ENCODE results near the gene NECAB2. TPM values are rescaled to one million over a fixed set of nuclear protein-coding genes. Genes with fewer than 3 reads are reported as not detected.

The NECAB2 gene
- total and polyA plus RNA-seq, 2 experiments from 2014 or later: 1.2 TPM; not detected in 1

DNA sequence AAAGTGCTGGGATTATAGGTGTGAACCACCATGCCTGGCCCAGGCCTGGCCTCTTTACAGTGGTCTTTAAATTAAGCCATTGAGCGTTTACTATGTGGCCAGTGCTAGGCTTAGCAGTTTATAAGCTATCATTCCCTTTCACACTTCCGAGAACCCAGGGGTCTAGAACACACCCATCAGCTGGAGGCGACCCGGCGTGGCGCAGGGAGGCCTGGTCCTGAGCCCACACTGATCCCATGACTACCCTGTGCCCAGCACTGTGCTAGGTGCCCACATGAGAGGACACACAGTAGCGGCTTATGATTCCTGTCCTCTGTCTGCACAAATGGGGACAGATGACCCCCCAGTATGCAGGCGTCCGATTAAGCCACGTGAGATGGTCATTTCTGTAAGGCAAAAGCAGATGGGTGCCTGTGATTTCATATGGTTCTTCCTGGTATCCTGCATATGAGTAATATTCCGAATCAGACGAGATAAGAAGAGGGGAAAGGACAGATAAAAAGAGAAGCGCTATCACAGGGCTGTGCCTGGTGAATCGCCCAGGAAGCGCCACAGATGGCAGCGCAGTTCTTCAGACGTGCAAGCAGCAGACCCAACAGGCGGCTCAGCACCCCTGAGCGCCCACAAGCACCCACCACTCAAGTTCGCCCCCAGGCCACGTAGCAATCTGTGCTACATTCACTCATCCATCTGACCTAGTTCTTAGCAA lies 9.8 kb upstream of the NECAB2 start:
- Histone ChIP-seq H3K9me3 (ENCODE audit: low read depth) (no peaks in the 10 kb centered on the region), H3K4me2 (ENCODE audit: unreplicated experiment) (no peak overlapping the region), H3K27me3 (replicated peaks; ENCODE audit: insufficient read depth) (no peaks in the 10 kb centered on the region), H3K36me3 (ENCODE audit: low read depth) (peaks cover 4% of the 10 kb centered on the region; the same call in 1 of the 2 replicates), H2AFZ (no peak overlapping the region), H3K4me1 (ENCODE audit: insufficient read depth) (peaks cover 13% of the 10 kb centered on the region), H3F3A (ENCODE audit: insufficient read depth) (peaks cover 9% of the 10 kb centered on the region), H3K9ac (no peak overlapping the region), H3K4me3 (no peak overlapping the region), H3K27ac (no peak overlapping the region), H4K20me1 (ENCODE audit: insufficient read depth) (no peaks in the 10 kb centered on the region), H3K79me2 (ENCODE audit: insufficient read depth) (no peaks in the 10 kb centered on the region), H3K9me2 (ENCODE audit: insufficient read depth) (no peaks in the 10 kb centered on the region)
- no peak for DNase-seq
- TF ChIP-seq EZH2 (IDR thresholded peaks at IDR 0.05; ENCODE audit: insufficient read depth, poor library complexity, severe bottlenecking): no peak
- no peak for TF ChIP-seq EZH2phosphoT487 (IDR thresholded peaks at IDR 0.05; ENCODE audit: insufficient read depth, low read depth)
- in situ Hi-C loops (cut with MboI): no loop called here
- WGBS, 2 experiments (ENCODE audit: low coverage in 1 of 2, low lambda C conversion rate in 2 of 2, missing lambda C conversion rate in 2 of 2): 90 to 91% methylated on average over 21 of the region's 21 CpGs

DNA sequence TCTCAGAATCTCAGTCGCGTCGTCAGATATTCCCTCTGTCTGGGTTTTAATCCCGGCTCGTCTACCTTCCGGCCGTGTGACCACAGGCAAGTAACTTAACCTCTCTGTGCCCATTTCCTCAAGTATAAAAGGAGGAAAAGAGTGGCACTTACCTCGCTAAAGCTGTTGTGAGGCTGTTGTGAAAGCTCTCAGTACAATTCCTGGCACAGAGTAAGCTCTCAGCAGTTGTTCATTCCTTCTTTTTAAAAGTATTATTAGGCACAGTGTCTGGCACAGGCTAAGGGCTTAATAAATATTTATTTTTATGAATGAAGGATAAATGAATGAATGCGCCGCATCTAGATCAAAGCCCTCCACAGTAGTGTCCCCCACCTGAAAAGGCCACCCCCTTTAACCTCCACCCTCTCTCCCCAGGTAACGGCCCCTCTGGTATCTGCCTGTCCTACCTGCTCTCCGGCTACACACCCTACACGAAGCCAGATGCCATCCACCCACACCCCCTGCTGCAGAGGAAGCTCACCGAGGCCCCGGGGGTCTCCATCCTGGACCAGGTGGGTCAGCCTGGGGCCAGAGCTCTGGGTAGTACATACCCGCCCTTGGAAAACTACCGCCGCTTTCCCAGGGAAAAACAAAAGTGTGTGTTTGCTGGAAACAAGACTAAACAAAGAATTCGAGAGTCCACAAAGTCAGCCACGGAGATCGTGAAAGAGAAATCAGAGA lies 9.0 kb upstream of the NECAB2 start:
- H3K27me3 ChIP-seq (replicated peaks; ENCODE audit: insufficient read depth): no peaks in the 10 kb centered on the region
- peaks cover 4% of the 10 kb centered on the region; the same call in 1 of the 2 replicates for H3K36me3 ChIP-seq (ENCODE audit: low read depth)
- no peaks in the 10 kb centered on the region for H3K9me2 ChIP-seq (ENCODE audit: insufficient read depth)
- peaks cover 5% of the 10 kb centered on the region for H3F3A ChIP-seq (ENCODE audit: insufficient read depth)
- no peaks in the 10 kb centered on the region for H4K20me1 ChIP-seq (ENCODE audit: insufficient read depth)
- H3K79me2 ChIP-seq (ENCODE audit: insufficient read depth): no peaks in the 10 kb centered on the region
- peaks cover 8% of the 10 kb centered on the region for H3K4me1 ChIP-seq (ENCODE audit: insufficient read depth)
- H3K27ac ChIP-seq: no peak overlapping the region
- no peak overlapping the region for H3K9ac ChIP-seq
- no peak for DNase-seq
- no peaks in the 10 kb centered on the region for H3K9me3 ChIP-seq (ENCODE audit: low read depth)
- no peak for TF ChIP-seq EZH2phosphoT487 (IDR thresholded peaks at IDR 0.05; ENCODE audit: insufficient read depth, low read depth)
- TF ChIP-seq EZH2 (IDR thresholded peaks at IDR 0.05; ENCODE audit: insufficient read depth, poor library complexity, severe bottlenecking): no peak
- no peak overlapping the region for H3K4me2 ChIP-seq (ENCODE audit: unreplicated experiment)
- H3K4me3 ChIP-seq: no peak overlapping the region
- in situ Hi-C loops (cut with MboI): no loop called here
- no peak overlapping the region for H2AFZ ChIP-seq
- 86 to 87% methylated on average over 21 of the region's 21 CpGs for WGBS, 2 experiments (ENCODE audit: low coverage in 1 of 2, low lambda C conversion rate in 2 of 2, missing lambda C conversion rate in 2 of 2)

DNA sequence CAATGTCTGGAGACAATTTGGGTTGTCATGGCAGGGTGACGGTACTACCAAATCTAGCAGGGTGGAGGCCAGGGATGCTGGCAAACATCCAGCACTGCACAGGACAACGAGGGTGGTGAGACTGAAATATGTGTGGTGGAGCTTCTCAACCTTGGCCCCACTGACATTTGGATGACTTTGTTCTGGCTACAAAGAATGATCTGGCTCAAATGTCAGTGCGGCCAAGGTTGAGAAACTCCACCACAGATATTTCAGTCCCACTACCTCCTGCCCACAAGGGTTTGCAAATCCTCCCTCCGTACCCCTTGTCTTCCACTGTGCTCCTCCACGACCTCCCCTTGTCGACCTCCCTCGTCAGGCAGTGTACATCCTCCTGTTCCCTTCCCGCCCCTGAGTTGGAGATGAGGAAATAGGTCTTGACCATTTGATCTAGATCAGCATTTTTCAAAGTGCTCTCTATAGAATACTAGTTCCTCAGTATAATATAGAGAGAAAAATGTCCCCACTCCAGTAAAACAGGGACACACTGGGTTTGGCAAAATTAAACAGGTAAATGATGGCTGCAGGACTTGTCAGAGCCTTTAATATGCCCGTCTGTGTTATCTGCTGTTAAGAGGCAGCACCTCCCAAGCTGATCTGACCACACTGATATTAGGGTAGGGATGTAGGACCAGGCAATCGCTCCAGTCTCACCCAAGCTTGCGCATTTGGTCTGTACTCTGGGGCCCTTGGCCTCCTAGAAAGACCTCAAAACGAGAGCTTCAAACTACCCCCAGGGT lies 8.2 kb upstream of the NECAB2 start:
- 90 to 91% methylated on average over 12 of the region's 12 CpGs for WGBS, 2 experiments (ENCODE audit: low coverage in 1 of 2, low lambda C conversion rate in 2 of 2, missing lambda C conversion rate in 2 of 2)
- H3K79me2 ChIP-seq (ENCODE audit: insufficient read depth): no peaks in the 10 kb centered on the region
- H3K9me2 ChIP-seq (ENCODE audit: insufficient read depth): no peaks in the 10 kb centered on the region
- H3K4me3 ChIP-seq: no peak overlapping the region
- no peak overlapping the region for H3K9ac ChIP-seq
- no peaks in the 10 kb centered on the region for H3K27me3 ChIP-seq (replicated peaks; ENCODE audit: insufficient read depth)
- H3K27ac ChIP-seq: no peak overlapping the region
- no peaks in the 10 kb centered on the region for H3K9me3 ChIP-seq (ENCODE audit: low read depth)
- no peak overlapping the region for H2AFZ ChIP-seq
- no peaks in the 10 kb centered on the region for H3K4me1 ChIP-seq (ENCODE audit: insufficient read depth)
- H3K4me2 ChIP-seq (ENCODE audit: unreplicated experiment): no peak overlapping the region
- H3F3A ChIP-seq (ENCODE audit: insufficient read depth): no peaks in the 10 kb centered on the region
- peaks cover 4% of the 10 kb centered on the region; the same call in 1 of the 2 replicates for H3K36me3 ChIP-seq (ENCODE audit: low read depth)
- in situ Hi-C loops (cut with MboI): no loop called here
- TF ChIP-seq EZH2phosphoT487 (IDR thresholded peaks at IDR 0.05; ENCODE audit: insufficient read depth, low read depth) (no peak), EZH2 (IDR thresholded peaks at IDR 0.05; ENCODE audit: insufficient read depth, poor library complexity, severe bottlenecking) (no peak)
- DNase-seq: no peak
- H4K20me1 ChIP-seq (ENCODE audit: insufficient read depth): no peaks in the 10 kb centered on the region

DNA sequence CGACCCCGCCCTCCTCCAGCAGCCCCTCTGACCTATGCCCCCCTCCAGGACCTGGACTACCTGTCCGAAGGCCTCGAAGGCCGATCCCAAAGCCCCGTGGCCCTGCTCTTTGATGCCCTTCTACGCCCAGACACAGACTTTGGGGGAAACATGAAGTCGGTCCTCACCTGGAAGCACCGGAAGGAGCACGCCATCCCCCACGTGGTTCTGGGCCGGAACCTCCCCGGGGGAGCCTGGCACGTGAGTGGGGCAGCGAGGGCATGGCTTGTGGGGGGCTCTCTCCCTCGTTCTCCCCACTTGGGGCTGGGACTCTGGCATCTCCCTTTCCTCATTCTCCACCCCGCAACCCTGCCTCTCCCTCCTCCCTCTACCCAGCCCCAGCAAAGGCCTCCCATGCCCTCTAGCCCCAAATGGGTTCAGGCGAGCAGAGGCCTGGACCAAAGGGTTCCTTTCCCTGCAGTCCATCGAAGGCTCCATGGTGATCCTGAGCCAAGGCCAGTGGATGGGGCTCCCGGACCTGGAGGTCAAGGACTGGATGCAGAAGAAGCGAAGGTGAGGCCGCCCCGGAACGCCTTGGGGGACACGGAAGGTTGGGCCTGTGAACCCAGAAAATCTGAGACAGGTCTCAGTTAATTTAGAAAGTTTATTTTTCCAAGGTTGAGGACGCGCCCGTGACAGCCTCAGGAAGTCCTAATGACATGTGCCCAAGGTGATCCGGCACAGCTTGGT lies 7.4 kb upstream of the NECAB2 start:
- 98% methylated on average over 25 to 29 of the region's 29 CpGs for WGBS, 2 experiments (ENCODE audit: low coverage in 1 of 2, low lambda C conversion rate in 2 of 2, missing lambda C conversion rate in 2 of 2)
- Histone ChIP-seq H3K4me3 (no peak overlapping the region), H3K27ac (no peak overlapping the region), H3K27me3 (replicated peaks; ENCODE audit: insufficient read depth) (no peaks in the 10 kb centered on the region), H3K4me1 (ENCODE audit: insufficient read depth) (no peaks in the 10 kb centered on the region), H3K9me3 (ENCODE audit: low read depth) (no peaks in the 10 kb centered on the region), H3K9ac (no peak overlapping the region), H4K20me1 (ENCODE audit: insufficient read depth) (no peaks in the 10 kb centered on the region), H3K4me2 (ENCODE audit: unreplicated experiment) (no peak overlapping the region), H3K79me2 (ENCODE audit: insufficient read depth) (no peaks in the 10 kb centered on the region), H2AFZ (no peak overlapping the region), H3K36me3 (ENCODE audit: low read depth) (peaks cover 4% of the 10 kb centered on the region; the same call in 1 of the 2 replicates), H3F3A (ENCODE audit: insufficient read depth) (no peaks in the 10 kb centered on the region), H3K9me2 (ENCODE audit: insufficient read depth) (no peaks in the 10 kb centered on the region)
- TF ChIP-seq EZH2 (IDR thresholded peaks at IDR 0.05; ENCODE audit: insufficient read depth, poor library complexity, severe bottlenecking): no peak
- no peak for TF ChIP-seq EZH2phosphoT487 (IDR thresholded peaks at IDR 0.05; ENCODE audit: insufficient read depth, low read depth)
- no peak for DNase-seq
- in situ Hi-C loops (cut with MboI): no loop called here

All from GM23248 (cell line).